HPDE6-E6E7 (cell line): Measurements from ENCODE around the gene LINC00237.

Experiments used
- DNase-seq: peaks from one replicate; pipeline ENCODE4 v3.0.0; 2011; ENCODE audit warnings: missing footprints; ENCODE audit errors: extremely low spot score

The LINC00237 gene

GRCh38 chr20:21125072-21125848, 19.1 kb upstream of the LINC00237 start:
- peak; percentile 49 for DNase-seq

- DNase-seq = no peak
Measured at GRCh38 chr20:21124190-21124589, 18.0 kb upstream of the LINC00237 start.

GRCh38 chr20:21118782-21119181, 12.6 kb upstream of the LINC00237 start:
- DNase-seq = no peak

- no peak for DNase-seq
Measured at GRCh38 chr20:21118138-21118537, 12.0 kb upstream of the LINC00237 start.

- DNase-seq = no peak
Measured at GRCh38 chr20:21117521-21117920, 11.4 kb upstream of the LINC00237 start.

GRCh38 chr20:21114584-21114983, 8.4 kb upstream of the LINC00237 start:
- no peak for DNase-seq

GRCh38 chr20:21113697-21114096, 7.5 kb upstream of the LINC00237 start:
- DNase-seq = no peak

- no peak for DNase-seq
Measured at GRCh38 chr20:21111416-21111815, 5.3 kb upstream of the LINC00237 start.

GRCh38 chr20:21110811-21111210, 4.7 kb upstream of the LINC00237 start:
- DNase-seq = no peak

- no peak for DNase-seq
Measured at GRCh38 chr20:21109144-21109543, 3.0 kb upstream of the LINC00237 start.

GRCh38 chr20:21105429-21106170, 558 bp downstream of the LINC00237 start:
- DNase-seq = no peak

GRCh38 chr20:21104921-21105320, 1.2 kb downstream of the LINC00237 start:
- no peak for DNase-seq

- no peak for DNase-seq
Measured at GRCh38 chr20:21104466-21104761, 1.7 kb downstream of the LINC00237 start.

GRCh38 chr20:21103582-21104465, 2.3 kb downstream of the LINC00237 start:
- no peak for DNase-seq

GRCh38 chr20:21102603-21103311, 3.4 kb downstream of the LINC00237 start:
- no peak for DNase-seq

- no peak for DNase-seq
Measured at GRCh38 chr20:21101932-21102575, 4.1 kb downstream of the LINC00237 start.

- no peak for DNase-seq
Measured at GRCh38 chr20:21101453-21101931, 4.7 kb downstream of the LINC00237 start.

- DNase-seq = no peak
Measured at GRCh38 chr20:21100578-21101452, 5.3 kb downstream of the LINC00237 start.

GRCh38 chr20:21099751-21100577, 6.2 kb downstream of the LINC00237 start:
- DNase-seq = no peak
